Tongue (tissue), 2 donors: ENCODE measurements around the gene MAML3. TPM values are rescaled to one million over a fixed set of nuclear protein-coding genes. Genes with fewer than 3 reads are reported as not detected.

ENCODE experiments used
- DNase-seq: peaks from one replicate; pipeline ENCODE4 v3.0.0-alpha.2; 2015
- total RNA-seq: library from RNA; depleted of rRNA; stranded (reverse); fragments of >200 nt; gene quantifications from one replicate; pipeline ENCODE4 v1.2.3, GENCODE V29; 2014

The MAML3 gene
- total RNA-seq, 1 donor from 2014 or later, result 7.0 TPM

- no peak for DNase-seq
Measured at GRCh38 chr4:140126261-140126660, 27.7 kb downstream of the MAML3 start.

- DNase-seq, result no peak
Measured at GRCh38 chr4:140125374-140125773, 28.6 kb downstream of the MAML3 start.

- DNase-seq, result no peak
Measured at GRCh38 chr4:140123666-140124377, 30.2 kb downstream of the MAML3 start.

GRCh38 chr4:140122891-140123290 is 31.1 kb downstream of the MAML3 start:
- DNase-seq, result no peak

- DNase-seq, result no peak
Measured at GRCh38 chr4:140121646-140122045, 32.3 kb downstream of the MAML3 start.

- DNase-seq, result no peak
Measured at GRCh38 chr4:140118931-140119640, 34.9 kb downstream of the MAML3 start.

GRCh38 chr4:140117947-140118346 is 36.0 kb downstream of the MAML3 start:
- no peak for DNase-seq

GRCh38 chr4:140116442-140117104 is 37.4 kb downstream of the MAML3 start:
- no peak for DNase-seq

GRCh38 chr4:140115140-140115539 is 38.8 kb downstream of the MAML3 start:
- DNase-seq, result no peak

- DNase-seq, result no peak
Measured at GRCh38 chr4:140113653-140114052, 40.3 kb downstream of the MAML3 start.

GRCh38 chr4:140112576-140112975 is 41.4 kb downstream of the MAML3 start:
- DNase-seq, result no peak

GRCh38 chr4:140111256-140111655 is 42.7 kb downstream of the MAML3 start:
- DNase-seq, result no peak

- DNase-seq, result no peak
Measured at GRCh38 chr4:140110542-140111215, 43.3 kb downstream of the MAML3 start.

GRCh38 chr4:140109737-140110136 is 44.2 kb downstream of the MAML3 start:
- DNase-seq, result no peak

GRCh38 chr4:140109292-140109691 is 44.7 kb downstream of the MAML3 start:
- DNase-seq, result no peak

GRCh38 chr4:140108713-140109230 is 45.2 kb downstream of the MAML3 start:
- no peak for DNase-seq

GRCh38 chr4:140108243-140108642 is 45.7 kb downstream of the MAML3 start:
- no peak for DNase-seq

- no peak for DNase-seq
Measured at GRCh38 chr4:140106289-140106844, 47.6 kb downstream of the MAML3 start.

GRCh38 chr4:140105436-140105835 is 48.5 kb downstream of the MAML3 start:
- DNase-seq, result no peak

GRCh38 chr4:140103676-140104075 is 50.3 kb downstream of the MAML3 start:
- no peak for DNase-seq

- DNase-seq, result no peak
Measured at GRCh38 chr4:140102421-140102820, 51.6 kb downstream of the MAML3 start.

GRCh38 chr4:140100771-140101170 is 53.2 kb downstream of the MAML3 start:
- no peak for DNase-seq
